ENCODE data around the gene CFAP65. TPM values are rescaled to one million over a fixed set of nuclear protein-coding genes. Genes with fewer than 3 reads are reported as not detected.

Gene CFAP65
- total RNA-seq, 1 experiment from 2014 or later = 0.44 TPM

GRCh38 chr2:219045937-219046550 lies 4.7 kb upstream of the CFAP65 start (continued):
- no peak for TF ChIP-seq CDX4 (CRISPR knock-in tag; IDR thresholded peaks at IDR 0.05; ENCODE audit: borderline replicate concordance)
- TF ChIP-seq ZNF423 (CRISPR knock-in tag; IDR thresholded peaks at IDR 0.05) = no peak
- no peak for TF ChIP-seq ELF4 (CRISPR knock-in tag; IDR thresholded peaks at IDR 0.05; ENCODE audit: low read depth)
- TF ChIP-seq, protein P1, sequence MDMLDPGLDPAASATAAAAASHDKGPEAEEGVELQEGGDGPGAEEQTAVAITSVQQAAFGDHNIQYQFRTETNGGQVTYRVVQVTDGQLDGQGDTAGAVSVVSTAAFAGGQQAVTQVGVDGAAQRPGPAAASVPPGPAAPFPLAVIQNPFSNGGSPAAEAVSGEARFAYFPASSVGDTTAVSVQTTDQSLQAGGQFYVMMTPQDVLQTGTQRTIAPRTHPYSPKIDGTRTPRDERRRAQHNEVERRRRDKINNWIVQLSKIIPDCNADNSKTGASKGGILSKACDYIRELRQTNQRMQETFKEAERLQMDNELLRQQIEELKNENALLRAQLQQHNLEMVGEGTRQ (CRISPR knock-in tag; IDR thresholded peaks at IDR 0.05) = no peak
- 0 out of 2 replicates have a peak, but pooled peaks have one; percentile 22 for TF ChIP-seq MAX (CRISPR knock-in tag; IDR thresholded peaks at IDR 0.05)
- 0 out of 2 replicates have a peak, but pooled peaks have one; percentile 46 for TF ChIP-seq TEAD1 (CRISPR knock-in tag; IDR thresholded peaks at IDR 0.05)
- TF ChIP-seq IRF2 (CRISPR knock-in tag; IDR thresholded peaks at IDR 0.05; ENCODE audit: borderline replicate concordance, low read depth) = no peak
- TF ChIP-seq, protein P2, sequence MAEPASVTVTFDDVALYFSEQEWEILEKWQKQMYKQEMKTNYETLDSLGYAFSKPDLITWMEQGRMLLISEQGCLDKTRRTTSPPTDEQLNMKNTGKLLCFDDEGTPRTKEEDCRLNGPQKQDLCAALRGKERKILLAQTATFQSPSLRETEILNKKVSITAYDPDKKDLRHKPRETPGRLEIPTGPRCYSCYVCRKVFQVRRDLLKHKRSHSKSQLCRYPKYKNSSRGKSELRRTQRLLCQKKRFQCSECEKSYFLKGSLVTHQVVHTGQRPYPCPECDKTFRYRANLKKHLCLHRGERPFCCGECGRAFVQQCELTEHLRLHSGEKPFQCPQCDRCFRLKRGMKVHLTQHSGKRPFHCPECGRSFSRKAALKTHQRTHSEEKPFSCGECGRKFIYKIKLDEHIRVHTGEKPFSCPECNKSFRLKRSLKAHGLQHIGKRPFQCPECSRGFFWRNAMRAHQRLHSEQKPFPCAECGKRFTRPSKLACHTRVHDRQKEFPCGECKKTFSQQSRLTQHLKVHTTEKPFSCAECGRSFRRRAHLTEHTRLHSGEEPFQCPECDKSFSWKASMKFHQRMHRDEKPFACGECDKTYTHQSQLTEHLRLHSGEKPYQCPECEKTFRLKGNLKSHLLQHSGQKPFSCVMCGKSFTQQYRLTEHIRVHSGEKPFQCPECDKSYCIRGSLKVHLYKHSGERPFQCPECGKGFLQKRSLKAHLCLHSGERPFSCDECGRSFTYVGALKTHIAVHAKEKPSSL (CRISPR knock-in tag; conservative IDR thresholded peaks at IDR 0.05) = no peak
- TF ChIP-seq MXD4 (CRISPR knock-in tag; IDR thresholded peaks at IDR 0.05; ENCODE audit: borderline replicate concordance) = no peak
- TF ChIP-seq PREB (CRISPR knock-in tag; IDR thresholded peaks at IDR 0.05; ENCODE audit: borderline replicate concordance) = no peak
- TF ChIP-seq MLX (CRISPR knock-in tag; IDR thresholded peaks at IDR 0.05) = no peak
- TF ChIP-seq, protein P3, sequence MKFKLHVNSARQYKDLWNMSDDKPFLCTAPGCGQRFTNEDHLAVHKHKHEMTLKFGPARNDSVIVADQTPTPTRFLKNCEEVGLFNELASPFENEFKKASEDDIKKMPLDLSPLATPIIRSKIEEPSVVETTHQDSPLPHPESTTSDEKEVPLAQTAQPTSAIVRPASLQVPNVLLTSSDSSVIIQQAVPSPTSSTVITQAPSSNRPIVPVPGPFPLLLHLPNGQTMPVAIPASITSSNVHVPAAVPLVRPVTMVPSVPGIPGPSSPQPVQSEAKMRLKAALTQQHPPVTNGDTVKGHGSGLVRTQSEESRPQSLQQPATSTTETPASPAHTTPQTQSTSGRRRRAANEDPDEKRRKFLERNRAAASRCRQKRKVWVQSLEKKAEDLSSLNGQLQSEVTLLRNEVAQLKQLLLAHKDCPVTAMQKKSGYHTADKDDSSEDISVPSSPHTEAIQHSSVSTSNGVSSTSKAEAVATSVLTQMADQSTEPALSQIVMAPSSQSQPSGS (CRISPR knock-in tag; IDR thresholded peaks at IDR 0.05; ENCODE audit: borderline replicate concordance, low read depth) = no peak
- TF ChIP-seq STAT6 (CRISPR knock-in tag; conservative IDR thresholded peaks at IDR 0.05; ENCODE audit: low read depth) = no peak
- TF ChIP-seq AFF4 (CRISPR knock-in tag; IDR thresholded peaks at IDR 0.05; ENCODE audit: borderline replicate concordance) = no peak
- peak; percentile 57; the same call in 1 of the 2 replicates for TF ChIP-seq TP53 (CRISPR knock-in tag; IDR thresholded peaks at IDR 0.05)
- no peak for TF ChIP-seq HMGA2 (CRISPR knock-in tag; IDR thresholded peaks at IDR 0.05)
- TF ChIP-seq GRHL2 (CRISPR knock-in tag; IDR thresholded peaks at IDR 0.05; ENCODE audit: insufficient replicate concordance, severe bottlenecking) = no peak
- no peak for TF ChIP-seq JAZF1 (CRISPR knock-in tag; IDR thresholded peaks at IDR 0.05)
- TF ChIP-seq RELA (CRISPR knock-in tag; IDR thresholded peaks at IDR 0.05; ENCODE audit: borderline replicate concordance) = no peak
- TF ChIP-seq SOX15 (CRISPR knock-in tag; IDR thresholded peaks at IDR 0.05) = no peak
